WTC11 (cell line): ENCODE data around the gene SSC5D. TPM values are rescaled to one million over a fixed set of nuclear protein-coding genes. Genes with fewer than 3 reads are reported as not detected.

Source experiments
- ATAC-seq: fragments of 200-7000 bp; cut with Tn5 transposase; 2 replicates; pipeline ENCODE4 v1.10.0; 2021; ENCODE audit warnings: mild to moderate bottlenecking, moderate library complexity
- CTCF ChIA-PET: fragments of 300-600 bp; sonication (Branson Sonifier 250); formaldehyde crosslinking; loops from one replicate; lab custom pipeline; 2021; ENCODE audit warnings: antibody characterized with exemption; lab: Charles Lee
- POLR2A ChIA-PET: fragments of 350-600 bp; sonication (Branson Sonifier 250); formaldehyde crosslinking; loops from one replicate; lab custom pipeline; 2021; ENCODE audit warnings: antibody characterized with exemption; lab: Charles Lee
- DNase-seq: peaks from one replicate; pipeline ENCODE4 v3.0.0; 2021; ENCODE audit warnings: low spot score
- H3K27ac Mint-ChIP-seq: 2 replicates; pipeline ENCODE4 v1.8.0; 2021; ENCODE audit warnings: mixed read lengths
- H3K27me3 Mint-ChIP-seq: 2 replicates; pipeline ENCODE4 v1.8.0; 2021; ENCODE audit warnings: low read depth, mild to moderate bottlenecking, moderate library complexity, mixed read lengths
- H3K36me3 Mint-ChIP-seq: 2 replicates; pipeline ENCODE4 v1.8.0; 2021; ENCODE audit warnings: mixed read lengths
- H3K4me1 Mint-ChIP-seq: 2 replicates; pipeline ENCODE4 v1.8.0; 2022; ENCODE audit warnings: mixed read lengths
- H3K4me3 Mint-ChIP-seq: 2 replicates; pipeline ENCODE4 v1.8.0; 2021; ENCODE audit warnings: mild to moderate bottlenecking, moderate library complexity, mixed read lengths
- H3K9me3 Mint-ChIP-seq: 2 replicates; pipeline ENCODE4 v1.8.0; 2021; ENCODE audit warnings: mixed read lengths
- ATF2 ChIP-seq: sonication (generic); formaldehyde crosslinking; IDR thresholded peaks from 2 replicates; pipeline ENCODE4 v1.8.1; 2022; ENCODE audit warnings: low read depth, missing genetic modification reagents, borderline replicate concordance
- CBFB ChIP-seq: sonication (generic); formaldehyde crosslinking; IDR thresholded peaks from 2 replicates; pipeline ENCODE4 v1.8.1; 2022; ENCODE audit warnings: mild to moderate bottlenecking, low read depth, missing genetic modification reagents
- CTCF ChIP-seq: fragments of 200-600 bp; IDR thresholded peaks from 2 replicates; pipeline ENCODE4 v1.8.0; 2022; ENCODE audit warnings: antibody characterized with exemption
- ESRRA ChIP-seq: sonication (generic); formaldehyde crosslinking; IDR thresholded peaks from 2 replicates; pipeline ENCODE4 v1.8.1; 2022; ENCODE audit warnings: mild to moderate bottlenecking, missing genetic modification reagents, borderline replicate concordance
- FOXP1 ChIP-seq: sonication (generic); formaldehyde crosslinking; IDR thresholded peaks from 2 replicates; pipeline ENCODE4 v1.8.0; 2022; ENCODE audit warnings: missing genetic modification reagents, mild to moderate bottlenecking, moderate library complexity, borderline replicate concordance
- GABPB1 ChIP-seq: sonication (generic); formaldehyde crosslinking; IDR thresholded peaks from 2 replicates; pipeline ENCODE4 v1.8.1; 2023; ENCODE audit warnings: mild to moderate bottlenecking, missing genetic modification reagents
- IRF2 ChIP-seq: sonication (generic); formaldehyde crosslinking; IDR thresholded peaks from 2 replicates; pipeline ENCODE4 v1.8.0; 2022; ENCODE audit warnings: low read depth, missing genetic modification reagents, borderline replicate concordance
- JUN ChIP-seq: sonication (generic); formaldehyde crosslinking; IDR thresholded peaks from 2 replicates; pipeline ENCODE4 v1.8.0; 2023; ENCODE audit warnings: mild to moderate bottlenecking, missing genetic modification reagents
- MYBL2 ChIP-seq: sonication (generic); formaldehyde crosslinking; IDR thresholded peaks from 2 replicates; pipeline ENCODE4 v1.8.1; 2023; ENCODE audit warnings: mild to moderate bottlenecking, moderate library complexity, missing genetic modification reagents
- NFATC4 ChIP-seq: fragments of 250-450 bp; sonication (Bioruptor Pico); IDR thresholded peaks from 2 replicates; pipeline ENCODE4 v1.9.0; 2021; ENCODE audit warnings: mild to moderate bottlenecking
- RORB ChIP-seq: fragments of 250-450 bp; sonication (Bioruptor Pico); IDR thresholded peaks from 2 replicates; pipeline ENCODE4 v1.9.0; 2021; ENCODE audit warnings: mild to moderate bottlenecking
- TP53 ChIP-seq: sonication (generic); formaldehyde crosslinking; IDR thresholded peaks from 2 replicates; pipeline ENCODE4 v1.8.1; 2023; ENCODE audit warnings: mild to moderate bottlenecking, missing genetic modification reagents
- USF2 ChIP-seq: sonication (generic); formaldehyde crosslinking; IDR thresholded peaks from 2 replicates; pipeline ENCODE4 v1.8.1; 2023; ENCODE audit warnings: mild to moderate bottlenecking, missing genetic modification reagents, moderate library complexity
- ZBTB21 ChIP-seq: sonication (generic); formaldehyde crosslinking; IDR thresholded peaks from 2 replicates; pipeline ENCODE4 v1.8.1; 2023; ENCODE audit warnings: mild to moderate bottlenecking, missing genetic modification reagents, borderline replicate concordance
- ZNF263 ChIP-seq: sonication (generic); formaldehyde crosslinking; IDR thresholded peaks from 2 replicates; pipeline ENCODE4 v1.8.1; 2022; ENCODE audit warnings: low read depth, mild to moderate bottlenecking, moderate library complexity, missing genetic modification reagents
- total RNA-seq: library from RNA; stranded (reverse); gene quantifications from 3 replicates; pipeline ENCODE4 v1.2.3, GENCODE V29; 2021
- TF ChIP-seq, protein P1 (sequence below): sonication (generic); formaldehyde crosslinking; IDR thresholded peaks from 2 replicates; pipeline ENCODE4 v1.8.1; 2023; ENCODE audit warnings: mild to moderate bottlenecking, missing genetic modification reagents
- TF ChIP-seq, protein P2 (sequence below): sonication (generic); formaldehyde crosslinking; IDR thresholded peaks from 2 replicates; pipeline ENCODE4 v1.8.1; 2022; ENCODE audit warnings: low read depth, mild to moderate bottlenecking, moderate library complexity, missing genetic modification reagents, borderline replicate concordance
- TF ChIP-seq, protein P3 (sequence below): fragments of 250-450 bp; sonication (Bioruptor Pico); IDR thresholded peaks from 2 replicates; pipeline ENCODE4 v2.1.2; 2022; ENCODE audit warnings: mild to moderate bottlenecking, moderate library complexity
- TF ChIP-seq, protein P4 (sequence below): sonication (generic); formaldehyde crosslinking; IDR thresholded peaks from 2 replicates; pipeline ENCODE4 v1.8.1; 2022; ENCODE audit warnings: mild to moderate bottlenecking, moderate library complexity, missing genetic modification reagents

The SSC5D gene
- total RNA-seq, 1 experiment from 2014 or later = 2.9 TPM

GRCh38 chr19:55538132-55538531 is 49.9 kb downstream of the SSC5D start (continued):
- TF ChIP-seq, protein P1, sequence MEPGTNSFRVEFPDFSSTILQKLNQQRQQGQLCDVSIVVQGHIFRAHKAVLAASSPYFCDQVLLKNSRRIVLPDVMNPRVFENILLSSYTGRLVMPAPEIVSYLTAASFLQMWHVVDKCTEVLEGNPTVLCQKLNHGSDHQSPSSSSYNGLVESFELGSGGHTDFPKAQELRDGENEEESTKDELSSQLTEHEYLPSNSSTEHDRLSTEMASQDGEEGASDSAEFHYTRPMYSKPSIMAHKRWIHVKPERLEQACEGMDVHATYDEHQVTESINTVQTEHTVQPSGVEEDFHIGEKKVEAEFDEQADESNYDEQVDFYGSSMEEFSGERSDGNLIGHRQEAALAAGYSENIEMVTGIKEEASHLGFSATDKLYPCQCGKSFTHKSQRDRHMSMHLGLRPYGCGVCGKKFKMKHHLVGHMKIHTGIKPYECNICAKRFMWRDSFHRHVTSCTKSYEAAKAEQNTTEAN (CRISPR knock-in tag) = no peak
- no peak for TF ChIP-seq CBFB (CRISPR knock-in tag)

DNA sequence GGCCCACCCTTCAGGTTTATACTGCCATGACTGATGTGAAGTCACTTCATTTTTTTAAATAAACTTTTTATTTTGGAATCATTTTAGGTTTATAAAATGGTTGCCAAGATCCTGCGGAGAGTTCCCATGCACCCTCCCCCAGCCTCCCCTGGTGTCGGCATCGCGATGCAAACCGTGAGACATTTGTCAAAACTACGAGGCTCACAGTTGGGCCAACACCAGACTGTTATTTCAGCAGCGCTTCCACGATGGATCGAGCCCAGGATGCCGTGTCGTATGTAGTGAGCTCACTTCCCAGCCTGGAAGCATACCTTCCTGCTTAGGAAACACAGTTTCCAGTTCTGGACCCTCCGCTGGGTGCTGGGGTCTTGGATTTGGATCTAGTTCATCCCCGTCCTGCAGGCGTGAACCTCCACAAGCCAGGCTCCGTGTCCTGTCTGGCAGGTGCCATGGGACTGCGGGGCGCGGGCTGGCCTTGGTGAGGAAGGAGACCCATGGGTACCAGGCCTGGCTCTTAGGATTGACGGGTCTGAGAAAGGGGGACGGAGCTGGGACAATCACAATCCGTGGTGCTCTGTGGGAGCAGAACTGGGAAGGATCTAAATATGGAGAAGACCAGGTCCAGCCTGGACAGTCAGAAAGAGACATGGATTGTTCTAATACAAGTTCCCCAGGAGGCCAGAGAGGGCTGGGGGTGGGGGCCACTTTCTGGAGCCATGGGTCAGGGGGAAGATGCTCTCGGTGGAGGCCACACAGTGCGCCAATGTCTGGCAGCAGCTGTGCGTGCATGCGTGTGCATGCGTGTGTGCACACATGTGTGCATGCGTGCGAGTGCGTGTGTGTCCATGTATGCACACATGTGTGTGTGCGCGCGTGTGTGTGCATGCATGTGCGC is 51.1 kb downstream of the SSC5D start:
- no peak for ATAC-seq
- H3K4me3 Mint-ChIP-seq = no peak overlapping the region
- H3K4me1 Mint-ChIP-seq = peaks cover 11% of the 10 kb centered on the region
- TF ChIP-seq GABPB1 (CRISPR knock-in tag) (no peak), ZNF263 (no peak)
- TF ChIP-seq, protein P2, sequence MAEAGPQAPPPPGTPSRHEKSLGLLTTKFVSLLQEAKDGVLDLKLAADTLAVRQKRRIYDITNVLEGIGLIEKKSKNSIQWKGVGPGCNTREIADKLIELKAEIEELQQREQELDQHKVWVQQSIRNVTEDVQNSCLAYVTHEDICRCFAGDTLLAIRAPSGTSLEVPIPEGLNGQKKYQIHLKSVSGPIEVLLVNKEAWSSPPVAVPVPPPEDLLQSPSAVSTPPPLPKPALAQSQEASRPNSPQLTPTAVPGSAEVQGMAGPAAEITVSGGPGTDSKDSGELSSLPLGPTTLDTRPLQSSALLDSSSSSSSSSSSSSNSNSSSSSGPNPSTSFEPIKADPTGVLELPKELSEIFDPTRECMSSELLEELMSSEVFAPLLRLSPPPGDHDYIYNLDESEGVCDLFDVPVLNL (CRISPR knock-in tag) = no peak
- TF ChIP-seq, protein P3, sequence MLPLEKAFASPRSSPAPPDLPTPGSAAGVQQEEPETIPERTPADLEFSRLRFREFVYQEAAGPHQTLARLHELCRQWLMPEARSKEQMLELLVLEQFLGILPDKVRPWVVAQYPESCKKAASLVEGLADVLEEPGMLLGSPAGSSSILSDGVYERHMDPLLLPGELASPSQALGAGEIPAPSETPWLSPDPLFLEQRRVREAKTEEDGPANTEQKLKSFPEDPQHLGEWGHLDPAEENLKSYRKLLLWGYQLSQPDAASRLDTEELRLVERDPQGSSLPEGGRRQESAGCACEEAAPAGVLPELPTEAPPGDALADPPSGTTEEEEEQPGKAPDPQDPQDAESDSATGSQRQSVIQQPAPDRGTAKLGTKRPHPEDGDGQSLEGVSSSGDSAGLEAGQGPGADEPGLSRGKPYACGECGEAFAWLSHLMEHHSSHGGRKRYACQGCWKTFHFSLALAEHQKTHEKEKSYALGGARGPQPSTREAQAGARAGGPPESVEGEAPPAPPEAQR = no peak
- TF ChIP-seq, protein P4, sequence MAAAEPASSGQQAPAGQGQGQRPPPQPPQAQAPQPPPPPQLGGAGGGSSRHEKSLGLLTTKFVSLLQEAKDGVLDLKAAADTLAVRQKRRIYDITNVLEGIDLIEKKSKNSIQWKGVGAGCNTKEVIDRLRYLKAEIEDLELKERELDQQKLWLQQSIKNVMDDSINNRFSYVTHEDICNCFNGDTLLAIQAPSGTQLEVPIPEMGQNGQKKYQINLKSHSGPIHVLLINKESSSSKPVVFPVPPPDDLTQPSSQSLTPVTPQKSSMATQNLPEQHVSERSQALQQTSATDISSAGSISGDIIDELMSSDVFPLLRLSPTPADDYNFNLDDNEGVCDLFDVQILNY = no peak
- peaks cover 14% of the 10 kb centered on the region for H3K9me3 Mint-ChIP-seq
- POLR2A ChIA-PET = interaction anchor here (0.5 to 2.7 kb wide), 2 partner anchors 11 to 36 kb away, joined by 3 to 9 read pairs; no protein-coding TSS in a partner anchor
- no peak for DNase-seq
- H3K27ac Mint-ChIP-seq = no peak overlapping the region
- H3K36me3 Mint-ChIP-seq = no peaks in the 10 kb centered on the region
- H3K27me3 Mint-ChIP-seq = peaks cover 7% of the 10 kb centered on the region
- CTCF ChIA-PET = interaction anchor here (0.7 to 0.9 kb wide), 2 partner anchors 36 to 309 kb away, joined by 3 to 4 read pairs; no protein-coding TSS in a partner anchor

DNA sequence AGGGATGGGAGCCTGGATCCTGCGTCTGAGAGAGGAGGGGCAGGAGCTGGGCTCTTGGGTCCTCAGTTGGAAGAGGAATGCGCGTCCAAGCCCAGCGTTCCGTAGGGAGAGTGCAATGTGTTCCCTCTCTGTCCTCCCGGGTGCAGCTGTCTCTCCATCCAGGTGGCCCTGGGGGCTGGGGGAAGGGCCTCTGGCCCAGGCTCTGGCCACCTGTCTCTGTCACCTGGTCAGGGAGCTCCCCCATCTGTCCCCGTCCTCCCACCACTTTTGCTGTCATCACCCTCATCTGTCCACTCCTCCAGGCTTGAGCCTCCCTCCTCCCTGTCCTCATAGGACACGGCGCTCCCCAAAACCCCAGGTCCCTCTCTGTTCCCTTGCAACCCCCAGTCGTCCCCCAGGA is 52.4 kb downstream of the SSC5D start:
- peaks cover 7% of the 10 kb centered on the region for H3K27me3 Mint-ChIP-seq
- peaks cover 14% of the 10 kb centered on the region for H3K9me3 Mint-ChIP-seq
- ATAC-seq (no peak), DNase-seq (no peak)
- TF ChIP-seq ZBTB21 (CRISPR knock-in tag) = no peak
- POLR2A ChIA-PET = interaction anchor here (2.7 kb wide), 1 partner anchor 9 kb away, joined by 9 read pairs; no protein-coding TSS in a partner anchor
- H3K36me3 Mint-ChIP-seq = no peaks in the 10 kb centered on the region
- H3K4me3 Mint-ChIP-seq = no peak overlapping the region
- peaks cover 15% of the 10 kb centered on the region for H3K4me1 Mint-ChIP-seq
- no peak overlapping the region for H3K27ac Mint-ChIP-seq
- CTCF ChIA-PET = interaction anchor here (0.9 to 1.3 kb wide), 2 partner anchors 37 to 65 kb away, joined by 3 read pairs; partner anchors contain the start of gene ZNF865

DNA sequence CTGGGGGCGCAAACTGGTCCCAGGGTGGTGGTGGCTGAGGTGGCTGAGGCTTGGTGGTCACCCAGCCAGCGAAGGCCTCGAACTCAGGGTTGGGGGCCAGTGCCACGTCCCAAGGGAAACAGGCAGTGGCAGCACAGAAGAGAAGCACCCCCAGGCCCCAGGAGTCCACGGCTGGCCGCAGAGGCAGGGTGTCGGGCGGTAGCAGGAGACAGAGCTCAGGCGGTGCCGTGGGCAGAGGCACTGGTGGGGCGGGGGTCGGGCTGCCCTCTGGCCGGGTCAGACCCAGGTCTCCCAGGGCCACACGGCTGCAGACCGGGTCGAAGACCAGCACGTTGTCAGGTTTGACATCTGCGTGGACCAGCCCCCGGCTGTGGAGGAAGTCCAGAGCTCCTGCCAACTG is 52.9 kb downstream of the SSC5D start:
- POLR2A ChIA-PET = interaction anchor here (2.7 kb wide), 1 partner anchor 9 kb away, joined by 9 read pairs; no protein-coding TSS in a partner anchor
- Mint-ChIP-seq H3K4me3 (no peak overlapping the region), H3K9me3 (peaks cover 14% of the 10 kb centered on the region), H3K4me1 (peaks cover 20% of the 10 kb centered on the region), H3K27me3 (peaks cover 7% of the 10 kb centered on the region), H3K27ac (no peak overlapping the region), H3K36me3 (no peaks in the 10 kb centered on the region)
- CTCF ChIA-PET = interaction anchor here (1.3 kb wide), 1 partner anchor 65 kb away, joined by 3 read pairs; the partner anchor contains the start of gene ZNF865
- DNase-seq (no peak), ATAC-seq (no peak)
- no peak for TF ChIP-seq CBFB (CRISPR knock-in tag)
- no peak for TF ChIP-seq ZBTB21 (CRISPR knock-in tag)
- no peak for TF ChIP-seq ATF2
- TF ChIP-seq NFATC4 (CRISPR knock-in tag) = no peak
- no peak for TF ChIP-seq ESRRA
- TF ChIP-seq RORB = no peak
- TF ChIP-seq JUN (CRISPR knock-in tag) = no peak
- no peak for TF ChIP-seq CTCF
- no peak for TF ChIP-seq ZNF263
- TF ChIP-seq USF2 (CRISPR knock-in tag) = no peak
- TF ChIP-seq IRF2 = no peak
- no peak for TF ChIP-seq FOXP1 (CRISPR knock-in tag)
- no peak for TF ChIP-seq TP53 (CRISPR knock-in tag)
- no peak for TF ChIP-seq MYBL2 (CRISPR knock-in tag)
